ENCODE measurements around the gene VASN.

VASN gene

GRCh38 chr16:4426021-4426684 lies 54.5 kb downstream of the VASN start:
- DNase-seq (ENCODE audit: low read depth in 2 of 2) = no peak

GRCh38 chr16:4426722-4427372 lies 55.2 kb downstream of the VASN start:
- DNase-seq (ENCODE audit: low read depth in 2 of 2) = no peak

- DNase-seq (ENCODE audit: low read depth in 2 of 2) = no peak
Measured at GRCh38 chr16:4428500-4428899, 56.9 kb downstream of the VASN start.

GRCh38 chr16:4431023-4431422 lies 59.4 kb downstream of the VASN start:
- no peak for DNase-seq (ENCODE audit: low read depth in 2 of 2)

All from stimulated activated CD8-positive, alpha-beta memory T cell treated with anti-CD3 and anti-CD28 coated beads, Interleukin-7, amount 100 ng/mL, for 1 hour (primary cell).